G401 (cell line): ENCODE measurements around the gene EPS8L2. TPM values are rescaled to one million over a fixed set of nuclear protein-coding genes. Genes with fewer than 3 reads are reported as not detected.
"Not testable (repeated sequence)": the region's sequence is repeated elsewhere in the genome, so short reads cannot be mapped to it uniquely, and the experiment has no call there.

Experiments used
- DNase-seq: peaks from one replicate; pipeline ENCODE4 v3.0.0-alpha.2; 2015; ENCODE audit warnings: low spot score
- in situ Hi-C: cut with HindIII; loops from 2 replicates; pipeline ENCODE4 v1.10.0; 2016; ENCODE audit warnings: low sequenced_read_pairs, mixed read lengths
- total RNA-seq: library from RNA; depleted of rRNA; stranded (reverse); fragments of >200 nt; shearing (Covaris generic); gene quantifications from 2 replicates; pipeline ENCODE4 v1.2.3, GENCODE V29; 2014

EPS8L2 gene
- total RNA-seq, 1 experiment from 2014 or later = 27.9 TPM

DNA sequence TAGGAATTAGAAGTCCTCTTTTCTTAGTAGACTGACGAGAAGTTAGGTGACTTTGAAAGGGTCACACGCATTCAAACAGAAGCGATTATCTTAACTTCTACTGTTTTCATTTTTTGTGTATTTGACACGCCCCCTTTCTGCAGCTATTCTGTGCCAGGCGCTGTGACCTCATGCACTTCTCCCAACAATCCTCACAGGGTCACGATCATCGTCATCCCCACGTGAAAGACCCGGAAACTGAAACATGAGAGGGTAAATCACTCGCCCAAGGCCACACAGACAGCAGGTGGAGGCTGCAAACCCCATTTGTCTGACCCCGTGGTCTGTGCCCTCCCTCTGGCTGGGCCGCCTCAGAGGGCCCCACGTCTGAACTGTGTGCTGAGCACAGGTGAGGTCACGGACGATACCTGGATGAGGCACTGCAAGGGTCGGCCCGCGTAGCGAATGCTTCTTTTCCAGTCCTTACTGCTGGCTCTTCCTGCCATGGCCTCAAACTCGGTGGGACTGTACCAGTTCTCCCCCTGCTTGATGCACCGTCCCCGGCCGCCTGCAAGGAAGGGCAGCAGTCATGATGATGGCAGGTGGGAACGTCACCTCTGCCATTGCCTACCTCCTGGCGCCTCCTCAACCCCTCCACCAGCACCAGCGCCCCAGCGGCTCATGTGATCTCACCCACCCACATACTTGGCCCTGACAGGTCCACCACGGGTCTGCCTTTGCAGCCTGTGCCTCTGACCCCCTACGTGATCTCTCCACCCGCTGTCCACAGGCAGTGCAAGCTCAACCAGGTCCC is 19.4 kb upstream of the EPS8L2 start:
- in situ Hi-C loops = no loop called here
- DNase-seq = no peak

- in situ Hi-C loops = no loop called here
- no peak for DNase-seq
Measured at GRCh38 chr11:687751-688150, 18.3 kb upstream of the EPS8L2 start.

- no peak for DNase-seq
- in situ Hi-C loops = no loop called here
Measured at GRCh38 chr11:688681-689080, 17.4 kb upstream of the EPS8L2 start.

GRCh38 chr11:689625-690024 is 16.4 kb upstream of the EPS8L2 start:
- in situ Hi-C loops = no loop called here
- no peak for DNase-seq

GRCh38 chr11:690244-690643 is 15.8 kb upstream of the EPS8L2 start:
- in situ Hi-C loops, DNase-seq: not testable (repeated sequence)

DNA sequence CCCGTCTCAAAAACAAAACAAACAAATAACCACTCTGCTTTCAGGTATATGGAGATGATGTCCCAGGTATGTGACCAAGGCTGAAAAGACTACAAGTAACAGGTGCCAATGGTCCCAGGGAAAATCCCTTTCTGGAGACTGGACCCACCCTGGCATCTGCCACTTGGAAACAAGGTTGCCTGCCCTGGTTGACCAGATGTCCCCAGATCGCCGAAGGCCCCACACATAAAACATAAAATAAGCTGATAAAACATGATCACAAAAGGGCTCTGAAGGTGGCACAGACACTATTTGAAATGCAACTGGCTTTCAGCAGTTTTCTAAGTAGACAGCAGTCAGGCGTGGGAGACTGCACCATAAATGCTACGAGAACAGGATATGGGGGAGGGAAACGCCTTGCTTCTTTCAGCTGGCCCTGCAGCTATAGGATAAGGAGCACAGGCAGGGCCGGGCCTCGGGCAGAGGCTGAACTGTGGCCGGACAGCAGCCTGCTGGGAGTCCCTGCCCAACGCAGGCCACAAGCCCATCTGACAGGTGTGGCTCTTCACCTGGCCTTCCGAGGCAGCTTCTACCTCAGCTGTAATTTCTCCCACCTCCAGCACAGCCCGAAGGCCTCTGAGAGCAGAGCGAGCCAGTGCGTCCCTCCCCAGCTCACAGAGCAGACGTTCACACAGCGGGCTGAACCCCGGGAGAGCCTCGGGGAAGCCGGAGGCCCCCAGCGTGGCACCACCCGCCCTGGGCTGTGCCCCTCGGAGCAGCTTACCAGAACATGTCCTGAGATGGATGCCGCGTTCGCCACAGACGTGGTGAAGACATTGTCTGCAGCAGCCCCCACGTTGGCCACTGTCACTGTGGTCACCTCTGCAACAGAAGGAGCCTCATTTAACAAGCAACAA is 15.0 kb upstream of the EPS8L2 start:
- in situ Hi-C loops = no loop called here
- DNase-seq = peak; percentile 47

DNA sequence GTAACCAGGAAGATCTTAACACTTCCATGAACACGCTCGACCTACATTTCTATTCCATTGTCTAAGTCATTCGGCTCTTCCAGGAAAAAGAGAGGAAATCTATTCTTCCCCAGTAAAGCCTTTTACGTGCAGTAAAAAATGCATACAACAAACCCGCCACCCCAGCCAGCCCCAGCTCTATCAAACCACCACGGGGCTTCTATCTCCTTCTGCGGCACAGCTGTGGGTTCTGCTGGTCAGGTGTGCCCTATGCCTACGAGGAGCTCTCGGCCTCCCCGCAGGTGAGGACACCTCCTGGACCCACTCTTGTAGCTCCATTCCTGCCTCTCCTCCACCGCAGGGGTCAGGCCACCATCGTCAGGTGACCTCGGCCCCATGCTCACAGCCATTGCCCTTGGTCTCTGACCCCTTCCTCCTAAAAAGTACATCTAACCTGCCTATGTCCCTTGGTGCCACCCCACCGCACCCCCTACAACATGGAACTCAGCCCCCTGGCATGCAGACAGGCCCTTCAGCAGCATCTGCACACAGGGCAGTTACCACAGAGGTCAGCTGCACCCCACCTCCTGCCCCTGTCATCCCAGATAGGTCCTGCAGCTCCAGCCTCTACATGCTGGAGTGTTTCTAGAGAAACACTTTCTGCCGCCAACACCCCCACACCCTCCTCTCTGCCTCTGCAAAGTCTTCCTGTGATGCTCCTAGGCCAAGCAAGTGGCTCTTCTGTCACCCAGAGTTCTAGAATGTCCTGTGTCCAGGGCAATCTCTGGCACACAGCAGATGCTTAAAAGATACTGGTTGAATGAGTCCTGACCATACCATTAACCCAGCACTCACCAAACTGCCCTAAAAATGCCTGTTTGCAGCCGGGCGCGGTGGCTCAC is 14.1 kb upstream of the EPS8L2 start:
- DNase-seq = peak; percentile 56
- in situ Hi-C loops = no loop called here

DNA sequence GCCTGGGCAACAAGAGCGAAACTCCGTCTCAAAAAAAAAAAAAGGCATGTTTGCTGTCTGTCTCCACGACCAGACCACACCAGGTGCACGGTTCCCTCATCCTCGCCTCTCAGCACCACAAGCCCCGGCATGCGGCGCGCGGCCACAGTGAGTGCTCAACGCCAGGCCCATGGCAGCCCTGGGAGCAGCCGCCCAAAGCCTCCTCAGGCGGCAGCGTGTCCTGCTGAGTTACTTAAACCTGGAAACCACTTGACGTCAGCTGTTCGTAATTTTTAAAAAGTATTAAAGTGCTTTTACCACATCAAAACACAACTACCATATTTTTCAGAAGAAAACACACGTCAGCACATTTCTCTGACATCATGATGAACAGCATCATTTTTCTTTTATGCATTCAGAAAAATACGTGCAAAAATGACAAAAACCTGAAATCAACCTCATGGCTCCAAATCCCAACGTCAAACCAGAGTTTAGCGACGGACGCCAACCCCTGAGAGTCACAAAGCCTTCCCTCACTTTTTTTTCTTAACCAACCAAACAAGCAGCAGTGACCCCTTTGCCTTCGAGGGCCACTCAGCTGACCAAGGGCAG is 13.1 kb upstream of the EPS8L2 start:
- peak; percentile 65 for DNase-seq
- in situ Hi-C loops = no loop called here

GRCh38 chr11:693415-693831 is 12.6 kb upstream of the EPS8L2 start:
- in situ Hi-C loops = no loop called here

GRCh38 chr11:693887-694562 is 12.0 kb upstream of the EPS8L2 start:
- in situ Hi-C loops = no loop called here
- DNase-seq = no peak

More at GRCh38 chr11:693415-693831, 12.6 kb upstream of the EPS8L2 start:
- peak; percentile 36 for DNase-seq

DNA sequence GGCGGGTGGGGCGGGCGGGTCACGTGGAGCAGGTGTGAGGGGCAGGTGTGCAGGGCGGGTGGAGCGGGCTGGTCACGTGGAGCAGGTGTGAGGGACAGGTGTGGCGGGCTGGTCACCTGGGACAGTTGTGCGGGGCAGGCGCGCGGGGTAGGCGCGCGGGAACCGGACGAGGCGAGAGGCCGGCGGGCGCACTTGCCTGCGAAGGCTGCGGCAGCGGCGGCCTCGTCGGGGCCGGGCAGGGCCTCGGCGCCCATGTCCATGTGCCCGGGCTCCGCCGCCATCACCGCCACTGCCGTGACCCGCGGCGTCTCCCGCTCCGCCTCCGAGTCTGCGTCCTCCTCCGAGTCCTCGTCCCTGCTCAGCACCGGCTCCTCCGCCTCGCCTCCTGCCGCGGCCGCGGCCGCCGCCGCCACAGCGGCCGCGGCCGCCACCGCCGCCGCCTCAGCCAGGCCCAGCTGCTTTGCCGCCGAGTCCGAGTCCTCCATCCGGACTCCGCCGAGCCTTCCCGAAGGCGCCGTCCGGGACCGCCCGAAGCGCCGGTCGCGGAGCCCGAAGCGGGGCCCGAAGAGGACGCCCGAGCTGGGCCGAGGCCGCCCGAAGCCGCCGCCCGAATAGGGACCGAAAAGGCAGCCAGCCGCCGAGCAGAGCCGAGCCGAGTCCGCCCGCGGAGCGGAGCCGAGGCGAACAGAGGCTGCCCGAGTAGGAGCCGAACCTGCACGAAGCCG is 11.3 kb upstream of the EPS8L2 start, which contains the start of gene DEAF1:
Gene DEAF1, minus strand, starts transcription at position 660 of the 725 bp plus-strand sequence. Its CDS starts 175 bp downstream, at position 485.
- peak; percentile 93 for DNase-seq
- in situ Hi-C loops = no loop called here

GRCh38 chr11:695288-695537 is 10.8 kb upstream of the EPS8L2 start:
- DNase-seq = no peak
- in situ Hi-C loops = no loop called here

DNA sequence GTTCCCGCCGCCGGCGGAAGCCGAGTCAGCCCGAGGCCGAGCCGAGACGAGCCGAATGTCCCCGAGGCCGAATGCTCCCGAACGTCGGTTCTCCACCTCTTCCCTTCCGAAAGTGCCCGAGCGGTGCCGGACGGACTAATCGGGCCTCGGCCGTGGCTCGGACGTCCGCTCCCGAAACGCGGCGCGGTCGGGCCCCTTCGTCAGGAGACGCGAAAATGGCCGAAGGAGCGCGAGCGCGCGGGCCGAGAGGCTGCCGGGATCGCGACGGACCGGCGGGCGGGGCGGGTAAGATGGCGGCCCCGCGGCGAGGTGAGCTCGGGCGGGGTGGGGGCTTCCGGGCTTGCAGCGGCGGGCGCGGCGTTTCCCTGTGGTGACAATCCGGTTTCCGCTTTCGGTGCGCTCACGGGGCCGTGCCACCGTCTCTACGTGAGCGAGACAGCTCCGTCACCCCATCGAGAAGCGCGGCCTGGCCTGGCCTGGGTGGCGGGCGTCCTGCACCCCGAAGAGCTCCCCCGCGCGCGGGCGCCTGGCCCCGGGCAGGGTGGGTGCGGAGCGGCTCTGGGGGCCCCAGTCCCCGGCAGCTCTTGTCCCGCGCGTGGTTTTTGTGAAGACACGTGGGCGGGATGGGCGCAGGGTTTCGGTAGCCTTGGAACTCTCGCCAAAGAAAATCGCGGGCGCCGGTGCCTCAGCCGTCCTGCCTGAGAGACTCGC is 10.3 kb upstream of the EPS8L2 start, which contains the start of gene TMEM80:
Gene TMEM80, plus strand, starts transcription at position 279 of the 711 bp plus-strand sequence. Its CDS starts 12 bp downstream, at position 291.
- peak; percentile 95 for DNase-seq
- in situ Hi-C loops = no loop called here

DNA sequence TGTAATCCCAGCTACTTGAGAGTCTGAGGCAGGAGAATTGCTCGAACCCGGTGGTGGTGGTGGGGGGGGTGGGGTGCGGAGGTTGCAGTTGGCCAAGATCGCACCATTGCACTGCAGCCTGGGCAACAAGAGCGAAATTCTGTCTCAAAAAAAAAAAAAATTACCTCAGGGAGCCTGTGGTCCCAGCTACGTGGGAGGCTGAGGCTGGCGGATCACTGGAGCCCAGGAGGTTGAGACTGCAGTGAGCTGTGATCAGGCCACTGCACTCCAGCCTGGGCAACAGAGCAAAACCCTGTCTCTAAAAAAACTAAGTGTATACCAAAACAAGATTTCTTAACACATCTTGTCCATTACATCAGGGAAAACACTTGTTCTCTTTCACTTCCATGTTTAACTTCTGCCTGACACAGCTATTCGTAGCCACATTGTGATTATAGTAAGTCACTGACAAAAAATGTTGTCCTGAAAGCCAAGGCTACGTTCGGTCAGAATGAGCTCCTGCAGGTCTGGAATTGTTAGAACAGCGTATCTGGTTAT is 9.0 kb upstream of the EPS8L2 start:
- in situ Hi-C loops = no loop called here
- peak; percentile 52 for DNase-seq

GRCh38 chr11:697811-698311 is 8.2 kb upstream of the EPS8L2 start:
- in situ Hi-C loops = no loop called here
- DNase-seq = peak; percentile 71

- DNase-seq = peak; percentile 79
- in situ Hi-C loops = no loop called here
Measured at GRCh38 chr11:698493-699115, 7.4 kb upstream of the EPS8L2 start.
